Measurements from ENCODE around the gene DYNC1LI1. TPM values are rescaled to one million over a fixed set of nuclear protein-coding genes. Genes with fewer than 3 reads are reported as not detected.

Gene DYNC1LI1
- total and polyA plus RNA-seq, 2 experiments from 2014 or later: 43.2 to 47.3 TPM

DNA sequence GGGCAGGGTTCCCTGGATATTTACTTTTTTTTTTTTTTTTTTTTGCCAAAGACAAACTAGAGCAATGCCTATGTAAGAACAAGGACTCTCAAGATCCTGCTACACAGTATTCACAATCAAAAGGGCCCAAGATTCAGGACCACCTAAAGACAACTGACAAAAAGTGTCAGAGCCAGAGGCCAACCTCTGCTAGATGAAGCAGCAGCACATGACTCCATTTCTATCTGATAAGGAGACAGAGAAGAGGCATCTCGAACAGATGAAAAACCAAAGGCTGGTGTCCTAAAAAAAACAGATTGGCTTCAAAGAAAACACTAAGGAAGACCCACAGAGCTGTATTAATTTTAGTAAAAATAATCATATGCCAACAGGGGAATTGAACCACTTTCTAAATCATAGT lies 88.0 kb downstream of the DYNC1LI1 start:
- Histone ChIP-seq H3K27me3 (no peaks in the 10 kb centered on the region), H3K4me1 (ENCODE audit: low read depth) (peaks cover 11% of the 10 kb centered on the region), H3K4me3 (no peak overlapping the region), H3K36me3 (peaks cover 6% of the 10 kb centered on the region), H3K9me3 (ENCODE audit: low read depth) (no peaks in the 10 kb centered on the region), H3K27ac (no peak overlapping the region)
- TF ChIP-seq, protein P1, sequence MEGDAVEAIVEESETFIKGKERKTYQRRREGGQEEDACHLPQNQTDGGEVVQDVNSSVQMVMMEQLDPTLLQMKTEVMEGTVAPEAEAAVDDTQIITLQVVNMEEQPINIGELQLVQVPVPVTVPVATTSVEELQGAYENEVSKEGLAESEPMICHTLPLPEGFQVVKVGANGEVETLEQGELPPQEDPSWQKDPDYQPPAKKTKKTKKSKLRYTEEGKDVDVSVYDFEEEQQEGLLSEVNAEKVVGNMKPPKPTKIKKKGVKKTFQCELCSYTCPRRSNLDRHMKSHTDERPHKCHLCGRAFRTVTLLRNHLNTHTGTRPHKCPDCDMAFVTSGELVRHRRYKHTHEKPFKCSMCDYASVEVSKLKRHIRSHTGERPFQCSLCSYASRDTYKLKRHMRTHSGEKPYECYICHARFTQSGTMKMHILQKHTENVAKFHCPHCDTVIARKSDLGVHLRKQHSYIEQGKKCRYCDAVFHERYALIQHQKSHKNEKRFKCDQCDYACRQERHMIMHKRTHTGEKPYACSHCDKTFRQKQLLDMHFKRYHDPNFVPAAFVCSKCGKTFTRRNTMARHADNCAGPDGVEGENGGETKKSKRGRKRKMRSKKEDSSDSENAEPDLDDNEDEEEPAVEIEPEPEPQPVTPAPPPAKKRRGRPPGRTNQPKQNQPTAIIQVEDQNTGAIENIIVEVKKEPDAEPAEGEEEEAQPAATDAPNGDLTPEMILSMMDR (IDR thresholded peaks at IDR 0.05; ENCODE audit: low read depth, low read length): no peak
- no peak for DNase-seq (ENCODE audit: low read depth in 1 of 2, low spot score in 1 of 2)

DNA sequence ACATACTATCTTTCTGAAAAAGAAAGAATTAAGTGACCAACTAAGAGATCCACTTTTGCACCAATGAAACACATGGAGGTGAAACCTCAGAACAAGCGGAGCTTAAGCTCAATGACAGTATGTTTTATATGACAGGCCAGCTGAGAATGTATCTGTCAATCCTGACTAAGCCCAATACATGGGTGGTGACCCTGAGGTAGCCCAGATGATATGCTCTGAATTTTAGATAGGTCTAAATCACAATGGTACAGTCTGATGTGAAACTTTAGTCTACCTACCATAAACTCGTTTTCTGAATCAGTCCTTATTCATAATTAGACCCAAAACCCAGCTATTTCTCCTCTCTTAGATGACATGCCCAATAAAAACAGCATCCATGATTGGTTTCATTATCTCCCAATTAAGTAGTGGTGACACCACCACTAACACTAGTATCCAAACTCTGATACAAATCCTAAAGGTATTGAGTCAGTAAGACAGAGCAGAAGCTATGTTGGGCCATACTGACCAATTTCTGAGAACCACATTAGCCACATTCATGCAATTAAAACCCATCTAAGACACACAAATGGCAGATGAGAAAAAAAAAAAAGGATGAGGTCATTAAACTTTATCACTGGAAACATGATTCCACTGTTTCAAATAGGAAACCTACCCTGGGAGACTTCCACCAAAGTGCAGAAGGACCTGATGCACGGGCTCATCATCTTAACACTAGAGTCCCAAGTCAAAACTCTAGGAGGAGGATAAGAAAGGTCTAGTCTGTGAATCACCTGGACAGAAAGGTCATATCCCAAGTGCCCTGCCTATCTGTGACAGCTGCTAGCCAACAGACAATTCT lies 88.6 kb downstream of the DYNC1LI1 start:
- no peaks in the 10 kb centered on the region for H3K9me3 ChIP-seq (ENCODE audit: low read depth)
- no peak overlapping the region for H3K27ac ChIP-seq
- TF ChIP-seq, protein P1 (IDR thresholded peaks at IDR 0.05; ENCODE audit: low read depth, low read length): no peak
- H3K36me3 ChIP-seq: peaks cover 3% of the 10 kb centered on the region
- no peak overlapping the region for H3K4me3 ChIP-seq
- no peaks in the 10 kb centered on the region for H3K27me3 ChIP-seq
- peaks cover 11% of the 10 kb centered on the region for H3K4me1 ChIP-seq (ENCODE audit: low read depth)
- no peak for DNase-seq (ENCODE audit: low read depth in 1 of 2, low spot score in 1 of 2)

DNA sequence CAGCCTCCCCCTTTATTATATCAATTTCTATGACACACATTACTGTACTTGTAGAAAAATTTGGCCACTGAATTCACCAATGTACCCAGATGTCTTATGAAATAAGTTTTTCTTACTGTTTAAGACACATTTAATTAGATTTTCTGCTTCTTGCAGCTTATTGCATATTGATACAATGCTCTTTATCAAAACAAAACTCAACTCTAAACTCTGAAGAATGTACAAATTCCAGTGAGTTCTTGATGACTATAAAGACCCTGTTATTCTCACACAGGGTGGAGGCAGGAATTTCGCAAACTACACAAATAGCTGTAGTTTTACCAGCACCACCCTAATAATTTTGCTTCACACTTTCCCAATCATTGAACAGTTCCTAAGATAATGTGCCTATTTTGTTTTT lies 90.1 kb downstream of the DYNC1LI1 start:
- Histone ChIP-seq H3K36me3 (peaks cover 3% of the 10 kb centered on the region), H3K9me3 (ENCODE audit: low read depth) (no peaks in the 10 kb centered on the region), H3K4me3 (no peak overlapping the region), H3K27me3 (no peaks in the 10 kb centered on the region), H3K4me1 (ENCODE audit: low read depth) (peaks cover 11% of the 10 kb centered on the region), H3K27ac (no peak overlapping the region)
- DNase-seq (ENCODE audit: low read depth in 1 of 2, low spot score in 1 of 2): no peak
- TF ChIP-seq, protein P1 (IDR thresholded peaks at IDR 0.05; ENCODE audit: low read depth, low read length): no peak

Other genes with a start within 250 kb of the DYNC1LI1 start
- 15.9 and 24.2 TPM in 2 replicates for gene CMTM7, start 179.0 kb downstream of the DYNC1LI1 start, total RNA-seq
- 42.4 and 64.1 TPM in 2 replicates for gene CMTM7, start 179.0 kb downstream of the DYNC1LI1 start, polyA plus RNA-seq
- gene CMTM6, start 68.0 kb downstream of the DYNC1LI1 start, total RNA-seq: 24.5 and 61.7 TPM in 2 replicates
- gene CMTM6, start 68.0 kb downstream of the DYNC1LI1 start, polyA plus RNA-seq: 39.5 and 39.9 TPM in 2 replicates
- 18.6 and 22.2 TPM in 2 replicates for gene CNOT10, start 114.3 kb upstream of the DYNC1LI1 start, total RNA-seq
- gene CNOT10, start 114.3 kb upstream of the DYNC1LI1 start, polyA plus RNA-seq: 25.7 and 30.5 TPM in 2 replicates
- 13.9 and 21.8 TPM in 2 replicates for gene TRIM71, start 247.1 kb upstream of the DYNC1LI1 start, total RNA-seq
- gene TRIM71, start 247.1 kb upstream of the DYNC1LI1 start, polyA plus RNA-seq: 3.3 and 6.8 TPM in 2 replicates

Data from cardiac muscle cell (in vitro differentiated cells and primary cell).